ENCODE data around the gene CMTM4.
"Not testable (repeated sequence)": the region's sequence is repeated elsewhere in the genome, so short reads cannot be mapped to it uniquely, and the experiment has no call there.

CMTM4 gene

GRCh38 chr16:66703406-66704215 lies 7.1 kb upstream of the CMTM4 start:
- DNase-seq = no peak

GRCh38 chr16:66701516-66701915 lies 5.0 kb upstream of the CMTM4 start:
- no peak for DNase-seq

- DNase-seq = no peak
These were observed 4.5 kb upstream of the CMTM4 start for GRCh38 chr16:66701026-66701425.

DNA sequence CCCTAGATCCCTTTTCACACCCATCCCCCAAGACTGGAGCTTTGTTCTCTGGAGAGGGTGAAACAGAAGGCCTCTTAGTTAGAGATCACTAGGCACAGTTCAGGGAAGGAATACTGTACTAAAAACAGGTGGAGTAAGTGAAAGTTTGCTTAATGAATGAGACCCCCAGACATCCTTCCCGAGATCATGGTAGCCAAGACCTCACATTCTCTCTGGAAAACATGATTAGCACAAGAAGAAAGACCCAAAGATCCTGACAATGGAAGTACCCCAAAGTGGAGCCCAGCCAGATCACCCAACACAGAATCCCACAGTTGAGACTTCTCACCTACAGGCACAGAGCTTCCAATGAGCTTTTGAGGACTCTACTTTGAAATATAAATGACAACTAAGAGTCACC lies 3.4 kb upstream of the CMTM4 start:
- no peak for DNase-seq

DNA sequence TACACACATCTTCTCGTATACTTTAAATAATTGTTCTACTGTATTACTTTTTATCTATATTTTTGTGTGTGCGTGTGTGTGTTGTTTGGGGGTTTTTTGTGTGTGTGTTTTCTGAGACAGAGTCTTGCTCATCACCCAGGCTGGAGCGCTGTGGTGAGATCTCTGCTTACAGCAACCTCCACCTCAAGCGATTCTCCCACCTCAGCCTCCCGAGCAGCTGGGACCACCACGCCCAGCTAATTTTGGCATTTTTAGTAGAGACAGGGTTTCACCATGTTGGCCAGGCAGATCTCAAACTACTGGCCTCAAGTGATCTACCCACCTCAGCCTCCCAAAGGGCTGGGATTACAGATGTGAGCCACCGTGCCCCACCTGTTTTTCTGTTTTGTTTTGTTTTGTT lies 1.5 kb upstream of the CMTM4 start:
- DNase-seq = no peak

- DNase-seq = no peak
These were observed 441 bp downstream of the CMTM4 start for GRCh38 chr16:66695935-66696668.

DNA sequence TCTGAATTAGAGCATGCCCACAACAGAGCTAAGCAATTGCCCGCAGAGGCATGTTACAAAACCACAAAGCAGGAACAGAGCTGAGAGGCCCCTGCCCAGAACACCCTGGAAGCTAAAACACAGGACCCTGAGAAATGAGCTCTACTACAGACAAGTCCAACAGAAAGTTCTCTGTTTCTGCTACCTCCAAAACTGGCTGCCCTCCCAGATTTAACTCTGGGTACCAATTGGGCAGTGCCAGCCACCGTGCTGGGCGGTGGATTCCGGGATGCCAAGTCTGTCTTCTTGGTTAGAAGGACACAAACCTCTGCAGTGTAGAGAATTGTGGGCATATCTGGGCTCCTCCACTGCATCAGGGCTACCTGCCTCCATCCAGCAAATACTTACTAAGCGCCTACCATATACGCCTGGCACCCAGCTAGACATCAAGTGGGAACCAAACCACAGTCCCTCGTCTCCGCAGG lies 1.0 kb downstream of the CMTM4 start:
- no peak for DNase-seq

GRCh38 chr16:66693149-66693548 lies 3.4 kb downstream of the CMTM4 start:
- DNase-seq = no peak

DNA sequence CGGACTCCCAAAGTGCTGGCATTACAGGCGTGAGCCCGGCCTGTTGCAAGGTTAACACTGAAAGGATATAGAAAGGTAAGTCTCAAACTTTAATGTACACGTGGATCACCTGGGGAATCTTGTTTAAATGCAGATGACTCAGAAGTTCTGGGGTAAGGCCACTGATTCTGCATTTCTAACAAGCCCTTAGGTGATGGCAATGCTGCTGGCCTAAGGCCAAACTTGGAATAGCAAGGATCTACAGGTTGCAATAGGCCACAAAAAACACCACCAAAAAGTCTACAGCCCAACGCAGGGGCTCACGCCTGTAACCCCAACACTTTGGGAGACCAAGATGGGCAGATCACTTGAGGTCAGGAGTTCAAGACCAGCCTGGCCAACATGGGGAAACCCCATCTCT lies 4.2 kb downstream of the CMTM4 start:
- no peak for DNase-seq

GRCh38 chr16:66691234-66691633 lies 5.3 kb downstream of the CMTM4 start:
- DNase-seq = no peak

DNA sequence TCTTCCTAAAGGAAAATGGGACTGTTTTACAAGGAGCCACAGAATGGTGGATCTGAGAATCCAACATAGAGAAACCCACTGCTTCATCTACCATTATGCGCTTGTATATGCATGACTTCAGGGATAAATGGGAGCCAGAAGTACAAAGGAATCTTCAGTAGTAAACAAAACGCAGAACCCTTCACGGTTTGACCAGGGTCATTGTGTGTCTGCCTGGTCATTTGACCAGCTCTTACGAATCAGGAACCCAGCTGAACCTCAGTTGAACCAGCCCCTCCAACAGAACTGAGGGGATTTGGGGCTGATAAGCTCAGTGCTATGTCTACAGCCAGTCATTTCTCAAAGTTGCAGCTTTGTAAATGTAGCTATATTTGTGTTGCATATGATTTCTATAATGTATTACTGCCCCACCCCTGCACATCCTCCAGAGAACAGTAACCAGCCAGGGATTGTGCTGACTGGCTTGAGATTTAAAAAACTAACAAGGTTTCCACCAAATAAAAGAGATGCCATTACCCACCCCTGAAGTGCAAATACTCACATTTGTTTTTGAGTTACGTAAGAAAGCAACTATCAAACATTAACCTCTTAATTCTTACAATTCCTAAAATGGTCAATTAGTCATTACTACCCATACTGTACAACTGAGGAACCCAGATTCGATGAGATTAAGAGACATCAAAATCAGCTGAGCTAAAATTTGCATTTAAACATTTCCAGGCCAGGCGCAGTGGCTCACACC lies 6.3 kb downstream of the CMTM4 start:
- no peak for DNase-seq

- DNase-seq = no peak
These were observed 7.3 kb downstream of the CMTM4 start for GRCh38 chr16:66689282-66689681.

DNA sequence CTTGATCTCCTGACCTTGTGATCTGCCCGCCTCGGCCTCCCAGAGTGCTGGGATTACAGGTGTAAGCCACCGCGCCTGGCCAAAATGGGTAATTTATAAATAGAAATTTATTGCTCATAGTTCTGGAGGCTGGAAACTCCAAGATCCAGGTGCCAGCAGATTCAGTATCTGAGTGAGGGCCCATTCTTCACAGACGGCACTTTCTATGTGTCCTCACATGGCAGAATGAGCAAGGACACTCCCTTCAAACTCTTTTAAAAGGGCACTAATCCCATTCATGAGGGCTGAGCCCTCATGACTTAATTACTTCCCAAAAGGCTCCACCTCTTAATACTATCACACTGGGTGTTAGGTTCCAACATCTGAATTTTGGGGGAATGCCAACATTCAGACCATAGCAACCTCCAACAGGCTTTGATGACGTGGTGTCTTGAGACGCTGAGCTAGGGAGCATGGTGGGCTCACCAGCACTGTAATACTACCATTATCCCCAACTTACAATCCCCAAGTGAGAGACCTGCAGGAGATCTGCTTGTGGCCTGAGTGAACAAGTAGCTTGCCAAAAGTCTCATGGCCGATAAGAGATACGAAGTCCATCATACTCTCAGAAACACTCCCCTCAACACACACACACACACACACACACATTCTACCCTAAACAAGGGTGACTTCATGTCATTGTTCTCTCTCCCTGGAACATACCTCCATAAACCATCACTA lies 8.5 kb downstream of the CMTM4 start:
- DNase-seq = no peak

GRCh38 chr16:66685501-66686115 lies 10.9 kb downstream of the CMTM4 start:
- DNase-seq = not testable (repeated sequence)

GRCh38 chr16:66682271-66682670 lies 14.3 kb downstream of the CMTM4 start:
- no peak for DNase-seq

- no peak for DNase-seq
These were observed 14.9 kb downstream of the CMTM4 start for GRCh38 chr16:66681676-66682075.

DNA sequence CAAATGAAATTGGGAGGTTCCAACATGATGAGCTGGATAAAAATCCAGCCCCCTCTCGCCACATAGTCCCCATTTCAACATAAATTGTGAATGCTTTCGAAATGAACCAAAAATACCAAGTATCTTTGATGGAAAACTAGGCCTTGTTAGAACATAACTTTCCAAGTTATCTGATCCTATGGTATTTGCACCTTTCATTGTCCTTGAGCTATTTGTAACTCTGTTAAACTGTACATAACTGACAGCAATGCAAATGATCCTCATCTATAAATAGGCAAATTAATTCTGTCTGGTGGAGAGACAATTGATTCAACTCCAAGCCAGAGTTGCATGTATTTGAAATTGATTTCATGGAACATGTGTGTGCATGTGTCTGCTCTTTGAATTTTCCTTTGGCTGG lies 18.2 kb downstream of the CMTM4 start:
- no peak for DNase-seq

GRCh38 chr16:66677836-66678235 lies 18.7 kb downstream of the CMTM4 start:
- DNase-seq = no peak

- no peak for DNase-seq
These were observed 19.4 kb downstream of the CMTM4 start for GRCh38 chr16:66677179-66677578.

- no peak for DNase-seq
These were observed 19.9 kb downstream of the CMTM4 start for GRCh38 chr16:66676599-66676998.

- DNase-seq = no peak
These were observed 22.9 kb downstream of the CMTM4 start for GRCh38 chr16:66673691-66674090.

- no peak for DNase-seq
These were observed 25.7 kb downstream of the CMTM4 start for GRCh38 chr16:66670691-66671388.

Measured in NCI-H2227 treated with DMSO at 0.1 percent for 48 hours (cell line).